GM21786 (cell line): Measurements from ENCODE around the gene IFI44L.

ENCODE experiments used
- ATAC-seq: cut with Tn5 transposase; IDR thresholded peaks from one replicate; pipeline ENCODE4 v1.9.1; 2021; ENCODE audit not compliant: unreplicated experiment

Gene IFI44L

GRCh38 chr1:78687315-78687714 lies 67.1 kb downstream of the IFI44L start:
- ATAC-seq: no peak

- ATAC-seq: no peak
These were observed 67.7 kb downstream of the IFI44L start for GRCh38 chr1:78687914-78688313.

GRCh38 chr1:78688697-78689096 lies 68.4 kb downstream of the IFI44L start:
- no peak for ATAC-seq

- ATAC-seq: no peak
These were observed 70.3 kb downstream of the IFI44L start for GRCh38 chr1:78690516-78690915.

- no peak for ATAC-seq
These were observed 71.9 kb downstream of the IFI44L start for GRCh38 chr1:78691995-78692747.
